OCI-LY3 (cell line): ENCODE data around the gene RPS10.

ENCODE experiments used
- H2AFZ ChIP-seq: fragments of 200-600, 300-600 bp; shearing (Covaris generic); 2 replicates; pipeline ENCODE4 v1.6.0; 2014; ENCODE audit warnings: antibody characterized with exemption, low read depth, low read length
- H3K27ac ChIP-seq: fragments of 200-600, 300-600 bp; sonication (generic); 2 replicates; pipeline ENCODE4 v1.5.1; 2014; ENCODE audit warnings: mild to moderate bottlenecking, low read length, moderate library complexity, mixed read lengths
- H3K27me3 ChIP-seq: fragments of 200-600, 300-600 bp; sonication (generic); 2 replicates; pipeline ENCODE4 v1.6.1; 2014; ENCODE audit warnings: low read depth, low read length, mixed read lengths
- H3K36me3 ChIP-seq: fragments of 200-600, 300-600 bp; sonication (generic); replicated peaks from 2 replicates; pipeline ENCODE3; 2014; ENCODE audit warnings: low read depth, low read length, mixed read lengths
- H3K4me1 ChIP-seq: fragments of 300-600, 200-600 bp; sonication (generic); 2 replicates; pipeline ENCODE4 v1.6.1; 2014; ENCODE audit warnings: low read length, mixed read lengths
- H3K4me2 ChIP-seq: fragments of 200-600, 300-600 bp; sonication (generic); 2 replicates; pipeline ENCODE4 v1.6.1; 2014; ENCODE audit warnings: low read length, mixed read lengths
- H3K4me3 ChIP-seq: fragments of 300-600, 200-600 bp; sonication (generic); 2 replicates; pipeline ENCODE4 v1.5.1; 2014; ENCODE audit warnings: antibody characterized with exemption, mild to moderate bottlenecking, low read length, moderate library complexity
- H3K79me2 ChIP-seq: fragments of 300-600, 200-600 bp; shearing (Covaris generic); 2 replicates; pipeline ENCODE4 v1.6.1; 2014; ENCODE audit warnings: mild to moderate bottlenecking, low read length, mixed read lengths
- H3K9ac ChIP-seq: fragments of 300-600, 200-600 bp; shearing (Covaris generic); 2 replicates; pipeline ENCODE4 v1.6.0; 2014; ENCODE audit warnings: mild to moderate bottlenecking, low read length, moderate library complexity
- H3K9me3 ChIP-seq: fragments of 200-600, 300-600 bp; shearing (Covaris generic); 2 replicates; pipeline ENCODE4 v1.6.1; 2014; ENCODE audit warnings: low read length, mixed read lengths; ENCODE audit not compliant: insufficient read depth
- H4K20me1 ChIP-seq: fragments of 200-600, 300-600 bp; sonication (generic); 2 replicates; pipeline ENCODE4 v1.6.1; 2016; ENCODE audit warnings: low read length, mixed read lengths; ENCODE audit not compliant: insufficient read depth
- CTCF ChIP-seq: fragments of 200-600, 300-600 bp; sonication (generic); IDR thresholded peaks from 2 replicates; pipeline ENCODE4 v1.5.1; 2014; ENCODE audit warnings: antibody characterized with exemption, low read length, low read depth
- EZH2phosphoT487 ChIP-seq: fragments of 200-600 bp; shearing (Covaris generic); IDR thresholded peaks from 2 replicates; pipeline ENCODE4 v1.6.1; 2018; ENCODE audit warnings: antibody characterized with exemption, mixed run types, low read depth

Gene RPS10

GRCh38 chr6:34438705-34439104 lies 12.8 kb upstream of the RPS10 start:
- H4K20me1 ChIP-seq = no peaks in the 10 kb centered on the region
- no peaks in the 10 kb centered on the region for H3K27me3 ChIP-seq
- H3K27ac ChIP-seq = no peak overlapping the region
- no peaks in the 10 kb centered on the region for H3K79me2 ChIP-seq
- H3K9ac ChIP-seq = no peak overlapping the region
- no peak for TF ChIP-seq CTCF
- no peak for TF ChIP-seq EZH2phosphoT487
- no peak overlapping the region for H2AFZ ChIP-seq
- H3K4me1 ChIP-seq = no peaks in the 10 kb centered on the region
- no peak overlapping the region for H3K4me3 ChIP-seq
- no peaks in the 10 kb centered on the region for H3K9me3 ChIP-seq
- H3K4me2 ChIP-seq = no peak overlapping the region
- no peaks in the 10 kb centered on the region for H3K36me3 ChIP-seq

- Histone ChIP-seq H3K4me3 (no peak overlapping the region), H3K27ac (no peak overlapping the region), H3K9me3 (no peaks in the 10 kb centered on the region), H3K4me1 (no peaks in the 10 kb centered on the region), H3K4me2 (no peak overlapping the region), H2AFZ (no peak overlapping the region), H3K9ac (no peak overlapping the region), H4K20me1 (no peaks in the 10 kb centered on the region), H3K27me3 (no peaks in the 10 kb centered on the region), H3K36me3 (no peaks in the 10 kb centered on the region), H3K79me2 (no peaks in the 10 kb centered on the region)
- TF ChIP-seq EZH2phosphoT487 = no peak
- TF ChIP-seq CTCF = no peak
These were observed 11.7 kb upstream of the RPS10 start for GRCh38 chr6:34437644-34437970.

- Histone ChIP-seq H3K36me3 (no peaks in the 10 kb centered on the region), H3K27me3 (no peaks in the 10 kb centered on the region), H3K9ac (no peak overlapping the region), H4K20me1 (no peaks in the 10 kb centered on the region), H2AFZ (no peak overlapping the region), H3K27ac (no peak overlapping the region), H3K9me3 (no peaks in the 10 kb centered on the region), H3K4me1 (no peaks in the 10 kb centered on the region), H3K79me2 (no peaks in the 10 kb centered on the region), H3K4me3 (no peak overlapping the region), H3K4me2 (no peak overlapping the region)
- TF ChIP-seq CTCF = no peak
- TF ChIP-seq EZH2phosphoT487 = no peak
These were observed 11.2 kb upstream of the RPS10 start for GRCh38 chr6:34436803-34437643.

- TF ChIP-seq CTCF (no peak), EZH2phosphoT487 (no peak)
- H3K27ac ChIP-seq = no peak overlapping the region
- H3K79me2 ChIP-seq = no peaks in the 10 kb centered on the region
These were observed 10.0 kb upstream of the RPS10 start for GRCh38 chr6:34435916-34436315.

More at GRCh38 chr6:34435916-34436315, 10.0 kb upstream of the RPS10 start:
- H3K4me3 ChIP-seq = no peak overlapping the region
- no peak overlapping the region for H3K9ac ChIP-seq
- H4K20me1 ChIP-seq = no peaks in the 10 kb centered on the region
- no peak overlapping the region for H3K4me2 ChIP-seq
- H3K36me3 ChIP-seq = no peaks in the 10 kb centered on the region
- H3K9me3 ChIP-seq = no peaks in the 10 kb centered on the region
- no peak overlapping the region for H2AFZ ChIP-seq
- no peaks in the 10 kb centered on the region for H3K4me1 ChIP-seq
- no peaks in the 10 kb centered on the region for H3K27me3 ChIP-seq
